Activated T-helper 1 cell treated with anti-CD3 and anti-CD28 coated beads, Interleukin-12 subunit alpha, Interleukin-12 subunit beta, Interleukin-2, Interleukin-4 antibody, amounts not matched to agents 30 ng/mL and 10 ng/mL and 1 ng/mL, durations not matched to agents 14 hours and 24 hours and 36 hours (primary cell): ENCODE data around the gene RSPH10B2. TPM values are rescaled to one million over a fixed set of nuclear protein-coding genes. Genes with fewer than 3 reads are reported as not detected.
"Not testable (repeated sequence)": the region's sequence is repeated elsewhere in the genome, so short reads cannot be mapped to it uniquely, and the experiment has no call there.

ENCODE experiments used
- DNase-seq: peaks from one replicate; pipeline ENCODE4 v3.0.0; 2021; ENCODE audit warnings: low spot score
- H3K27ac Mint-ChIP-seq: one replicate; pipeline ENCODE4 v1.8.0; 2021; ENCODE audit warnings: mild to moderate bottlenecking, mixed read lengths
- H3K27me3 Mint-ChIP-seq: one replicate; pipeline ENCODE4 v1.8.0; 2022; ENCODE audit warnings: mild to moderate bottlenecking, moderate library complexity, mixed read lengths; ENCODE audit not compliant: insufficient read depth
- H3K36me3 Mint-ChIP-seq: one replicate; pipeline ENCODE4 v1.8.0; 2021; ENCODE audit warnings: low read depth, mixed read lengths
- H3K4me1 Mint-ChIP-seq: one replicate; pipeline ENCODE4 v1.8.0; 2021; ENCODE audit warnings: low read depth, mixed read lengths
- H3K4me3 Mint-ChIP-seq: one replicate; pipeline ENCODE4 v1.8.0; 2021; ENCODE audit warnings: mild to moderate bottlenecking, moderate library complexity, mixed read lengths
- H3K9me3 Mint-ChIP-seq: one replicate; pipeline ENCODE4 v1.8.0; 2021; ENCODE audit warnings: mixed read lengths
- intact Hi-C: fragments of 100-400 bp; cut with micrococcal nuclease; formaldehyde crosslinking; loops from one replicate; pipeline ENCODE4 v1.15.1; 2024
- total RNA-seq: library from RNA; stranded (reverse); gene quantifications from 2 replicates; pipeline ENCODE4 v1.2.3, GENCODE V29; 2022

Gene RSPH10B2
- total RNA-seq, 1 donor from 2014 or later, result 0.29 TPM

DNA sequence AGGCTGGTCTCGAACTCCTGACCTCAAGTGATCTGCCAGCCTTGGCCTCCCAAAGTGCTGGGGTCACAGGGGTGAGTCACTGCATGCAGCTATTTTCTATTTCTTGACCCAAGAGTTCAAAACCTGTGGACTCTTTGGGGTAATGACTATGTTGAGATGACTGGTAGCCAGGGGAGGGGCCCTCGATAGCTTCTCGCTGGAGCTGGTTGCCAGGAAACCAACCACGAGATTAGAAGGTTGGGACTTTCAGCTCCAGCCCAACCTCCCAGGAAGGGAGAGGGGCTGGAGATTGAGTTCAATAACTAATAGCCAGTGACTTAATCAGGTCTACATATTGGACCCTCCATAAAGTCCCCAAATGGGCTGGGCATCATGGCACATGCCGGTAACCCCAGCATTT, 43.3 kb downstream of the RSPH10B2 start:
- H3K4me1 Mint-ChIP-seq, DNase-seq, H3K36me3 Mint-ChIP-seq, intact Hi-C loops, H3K27ac Mint-ChIP-seq, H3K9me3 Mint-ChIP-seq, H3K4me3 Mint-ChIP-seq, H3K27me3 Mint-ChIP-seq: not testable (repeated sequence)

DNA sequence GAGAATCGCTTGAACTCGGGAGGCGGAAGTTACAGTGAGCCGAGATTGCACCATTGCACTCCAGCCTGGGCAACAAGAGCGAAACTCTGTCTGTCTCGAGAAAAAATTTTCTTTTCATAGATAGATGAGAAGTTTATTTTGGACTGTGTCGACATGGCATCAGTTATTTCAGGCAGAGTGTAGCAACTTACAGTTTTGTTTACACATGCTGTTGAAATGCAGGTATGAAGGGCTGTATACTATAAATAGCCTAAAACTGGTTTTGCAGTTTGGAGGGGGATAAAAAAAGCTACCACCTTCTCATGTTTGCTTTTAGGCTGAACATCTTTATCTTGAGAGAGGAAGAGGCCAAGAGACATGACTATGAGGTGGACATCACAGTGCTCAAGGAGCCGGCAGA, 44.1 kb downstream of the RSPH10B2 start:
- intact Hi-C loops, H3K4me3 Mint-ChIP-seq, DNase-seq, H3K27me3 Mint-ChIP-seq, H3K36me3 Mint-ChIP-seq, H3K4me1 Mint-ChIP-seq, H3K27ac Mint-ChIP-seq, H3K9me3 Mint-ChIP-seq: not testable (repeated sequence)

GRCh38 chr7:6799887-6800286, 46.0 kb downstream of the RSPH10B2 start:
- DNase-seq, intact Hi-C loops, H3K27me3 Mint-ChIP-seq, H3K4me1 Mint-ChIP-seq, H3K4me3 Mint-ChIP-seq, H3K27ac Mint-ChIP-seq, H3K9me3 Mint-ChIP-seq, H3K36me3 Mint-ChIP-seq: not testable (repeated sequence)

DNA sequence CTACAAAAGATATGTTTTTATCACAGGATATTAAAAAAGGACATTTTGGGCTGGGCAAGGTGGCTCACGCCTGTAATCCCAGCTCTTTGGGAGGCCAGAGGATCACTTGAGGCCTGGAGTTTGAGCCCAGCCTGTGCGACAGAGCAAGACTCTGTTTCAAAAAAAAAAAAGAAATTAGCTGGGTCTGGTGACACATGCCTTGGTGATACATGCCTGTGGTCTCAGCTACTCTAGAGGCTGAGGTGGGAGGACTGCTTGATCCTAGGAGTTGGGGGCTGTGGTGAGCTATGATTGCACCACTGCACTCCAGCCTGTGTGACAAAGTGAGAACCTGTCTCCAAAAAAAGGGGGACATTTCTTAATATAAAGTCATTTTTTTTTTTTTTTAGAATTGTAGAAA, 46.4 kb downstream of the RSPH10B2 start:
- H3K27me3 Mint-ChIP-seq, H3K4me1 Mint-ChIP-seq, intact Hi-C loops, H3K27ac Mint-ChIP-seq, H3K36me3 Mint-ChIP-seq, H3K4me3 Mint-ChIP-seq, H3K9me3 Mint-ChIP-seq, DNase-seq: not testable (repeated sequence)

DNA sequence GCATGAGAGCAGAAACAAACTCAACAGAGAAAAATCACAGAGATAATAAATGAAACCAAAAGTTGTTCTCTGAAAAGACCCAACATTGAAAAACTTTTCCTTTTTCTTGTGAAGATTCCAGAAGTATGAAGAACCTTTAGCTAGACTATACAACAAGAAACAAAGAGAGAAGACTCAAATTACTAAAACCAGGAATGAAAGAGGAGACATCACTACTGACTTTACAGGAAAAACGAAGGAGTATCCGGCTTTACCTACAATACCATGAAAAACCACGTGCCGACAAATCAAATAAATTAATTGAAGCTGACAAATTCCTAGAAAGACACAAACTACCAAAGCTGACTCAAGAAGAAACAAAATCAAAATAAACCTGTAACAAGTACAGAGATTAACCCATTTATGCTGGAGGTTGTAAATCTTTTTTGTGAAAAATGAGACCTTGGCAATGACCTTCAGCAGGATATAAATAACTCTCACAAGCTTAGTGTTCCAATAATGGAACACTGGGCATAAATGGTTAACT, 53.6 kb downstream of the RSPH10B2 start:
- H3K4me3 Mint-ChIP-seq, H3K27me3 Mint-ChIP-seq, H3K4me1 Mint-ChIP-seq, H3K27ac Mint-ChIP-seq, H3K36me3 Mint-ChIP-seq, intact Hi-C loops, H3K9me3 Mint-ChIP-seq, DNase-seq: not testable (repeated sequence)

GRCh38 chr7:6807959-6808358, 54.1 kb downstream of the RSPH10B2 start:
- H3K4me1 Mint-ChIP-seq, H3K9me3 Mint-ChIP-seq, intact Hi-C loops, DNase-seq, H3K4me3 Mint-ChIP-seq, H3K27me3 Mint-ChIP-seq, H3K36me3 Mint-ChIP-seq, H3K27ac Mint-ChIP-seq: not testable (repeated sequence)

DNA sequence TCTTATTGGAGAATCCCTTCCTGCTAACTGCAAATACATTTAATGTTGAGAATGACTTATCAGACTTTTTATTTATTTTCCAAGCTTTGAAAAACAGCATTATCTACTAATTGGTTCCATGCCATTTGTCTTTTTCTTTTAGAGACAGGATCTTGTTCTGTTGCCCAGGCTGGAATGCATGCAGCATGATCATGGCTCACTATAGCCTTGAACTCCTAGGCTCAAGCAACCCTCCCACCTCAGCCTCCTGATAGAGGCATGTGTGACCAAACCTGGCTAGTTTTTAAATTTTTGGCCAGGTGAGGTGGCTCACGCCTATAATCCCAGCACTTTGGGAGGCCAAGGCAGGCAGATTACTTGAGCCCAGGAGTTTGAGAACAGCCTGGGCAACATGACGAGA, 59.1 kb downstream of the RSPH10B2 start:
- H3K36me3 Mint-ChIP-seq, H3K4me3 Mint-ChIP-seq, intact Hi-C loops, H3K27me3 Mint-ChIP-seq, H3K4me1 Mint-ChIP-seq, DNase-seq, H3K27ac Mint-ChIP-seq, H3K9me3 Mint-ChIP-seq: not testable (repeated sequence)

DNA sequence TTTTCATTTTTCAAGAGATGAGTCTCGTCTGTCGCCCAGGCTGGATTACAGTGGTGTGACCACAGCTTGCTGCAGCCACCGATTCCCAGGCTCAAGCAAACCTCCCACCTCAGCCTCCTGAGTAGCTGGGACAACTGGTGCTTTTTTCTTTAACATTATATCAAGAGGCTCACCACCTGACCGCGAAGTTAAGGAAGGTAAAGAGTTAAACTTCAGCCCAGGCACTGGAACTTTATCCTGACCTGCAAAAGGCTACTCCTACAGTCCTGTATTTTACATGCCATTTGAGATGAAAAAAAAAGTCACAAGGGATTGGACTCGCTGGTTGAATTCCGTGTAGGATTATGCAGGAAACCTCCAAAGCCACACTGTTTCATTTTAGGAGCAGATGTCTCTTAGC, 61.6 kb downstream of the RSPH10B2 start:
- H3K27ac Mint-ChIP-seq, H3K36me3 Mint-ChIP-seq, H3K27me3 Mint-ChIP-seq, intact Hi-C loops, H3K4me1 Mint-ChIP-seq, H3K4me3 Mint-ChIP-seq, DNase-seq, H3K9me3 Mint-ChIP-seq: not testable (repeated sequence)

GRCh38 chr7:6821622-6822021, 67.7 kb downstream of the RSPH10B2 start:
- H3K9me3 Mint-ChIP-seq, intact Hi-C loops, H3K4me1 Mint-ChIP-seq, H3K27ac Mint-ChIP-seq, H3K27me3 Mint-ChIP-seq, DNase-seq, H3K4me3 Mint-ChIP-seq: not testable (repeated sequence)
- peaks cover 20% of the 10 kb centered on the region for H3K36me3 Mint-ChIP-seq

- not testable (repeated sequence) for H3K27me3 Mint-ChIP-seq, H3K4me1 Mint-ChIP-seq, DNase-seq, H3K9me3 Mint-ChIP-seq
- intact Hi-C loops, result loop anchor here (5.0 kb wide), 1 partner anchor 98 kb away; no protein-coding TSS in a partner anchor
- peak overlapping the region; percentile 80 for H3K4me3 Mint-ChIP-seq
- peak overlapping the region; percentile 61 for H3K27ac Mint-ChIP-seq
- peaks cover 14% of the 10 kb centered on the region for H3K36me3 Mint-ChIP-seq
Observed at GRCh38 chr7:6825236-6826125, 71.6 kb downstream of the RSPH10B2 start.

GRCh38 chr7:6826151-6826550, 72.2 kb downstream of the RSPH10B2 start, which contains the start of gene CCZ1B:
TSS of gene CCZ1B (minus strand) at chr7:6826275. CDS start at chr7:6826197, 78 bp downstream.
- H3K27me3 Mint-ChIP-seq, H3K9me3 Mint-ChIP-seq, H3K4me1 Mint-ChIP-seq: not testable (repeated sequence)
- DNase-seq, result peak; percentile 91
- peak within 1 kb of the TSS; percentile 91 for H3K4me3 Mint-ChIP-seq
- peaks cover 10% of the 10 kb centered on the region for H3K36me3 Mint-ChIP-seq
- peak within 1 kb of the TSS; percentile 92 for H3K27ac Mint-ChIP-seq
- intact Hi-C loops, result loop anchor here (5.0 kb wide), 1 partner anchor 99 kb away; no protein-coding TSS in a partner anchor

- H3K27ac Mint-ChIP-seq, H3K4me1 Mint-ChIP-seq, H3K36me3 Mint-ChIP-seq, DNase-seq, H3K9me3 Mint-ChIP-seq: not testable (repeated sequence)
- Mint-ChIP-seq H3K27me3 (peaks cover 13% of the 10 kb centered on the region), H3K4me3 (peak overlapping the region; percentile 56)
- intact Hi-C loops, result loop anchor here (5.0 kb wide), 1 partner anchor 100 kb away; no protein-coding TSS in a partner anchor
Observed at GRCh38 chr7:6827180-6827579, 73.3 kb downstream of the RSPH10B2 start.

GRCh38 chr7:6829616-6830015, 75.7 kb downstream of the RSPH10B2 start:
- not testable (repeated sequence) for DNase-seq, H3K9me3 Mint-ChIP-seq, H3K36me3 Mint-ChIP-seq, H3K4me3 Mint-ChIP-seq, H3K27ac Mint-ChIP-seq, H3K4me1 Mint-ChIP-seq
- H3K27me3 Mint-ChIP-seq, result peaks cover 14% of the 10 kb centered on the region
- intact Hi-C loops, result loop anchor here (5.0 kb wide), 1 partner anchor 102 kb away; no protein-coding TSS in a partner anchor
